ENCODE data around the gene PRDM16.

GRCh38 chr1:3272321-3273045 is 203.5 kb downstream of the PRDM16 start:
- TF ChIP-seq CTCF (IDR thresholded peaks at IDR 0.05; ENCODE audit: low read length): no peak
- TF ChIP-seq EZH2phosphoT487 (IDR thresholded peaks at IDR 0.05; ENCODE audit: low read length): no peak
